ENCODE measurements around the gene INTS7. TPM values are rescaled to one million over a fixed set of nuclear protein-coding genes. Genes with fewer than 3 reads are reported as not detected.

INTS7 gene
- total and polyA plus RNA-seq, 2 donors from 2014 or later: 5.1 to 9.8 TPM

DNA sequence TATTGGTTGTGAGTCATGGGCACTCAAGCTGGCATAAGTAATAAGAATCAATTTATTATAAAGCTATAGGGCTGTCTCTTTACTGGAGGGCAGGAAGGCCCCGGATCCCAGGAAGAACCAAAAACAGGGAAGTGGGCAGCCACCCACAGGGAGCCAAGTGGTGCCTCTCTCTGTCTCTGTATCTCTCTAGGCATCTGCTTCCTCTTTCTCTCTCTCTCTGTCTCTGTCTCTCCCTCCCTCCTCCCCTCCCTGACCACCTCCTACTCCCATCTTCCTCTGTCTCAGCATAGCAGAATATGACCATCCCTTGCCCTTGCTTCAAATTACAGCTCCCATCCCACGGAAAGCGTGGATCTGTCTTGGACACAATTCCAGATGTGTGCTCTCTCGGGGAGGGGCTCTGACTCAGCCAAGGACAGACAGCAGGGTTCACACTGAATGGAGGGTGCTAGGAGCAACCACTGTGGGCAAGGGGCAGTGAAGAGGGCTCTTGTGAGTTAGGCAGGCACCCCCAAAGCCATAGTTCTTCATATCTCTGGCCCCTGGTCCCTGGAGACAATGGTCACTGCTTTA lies 124.4 kb downstream of the INTS7 start:
- TF ChIP-seq, protein P1, sequence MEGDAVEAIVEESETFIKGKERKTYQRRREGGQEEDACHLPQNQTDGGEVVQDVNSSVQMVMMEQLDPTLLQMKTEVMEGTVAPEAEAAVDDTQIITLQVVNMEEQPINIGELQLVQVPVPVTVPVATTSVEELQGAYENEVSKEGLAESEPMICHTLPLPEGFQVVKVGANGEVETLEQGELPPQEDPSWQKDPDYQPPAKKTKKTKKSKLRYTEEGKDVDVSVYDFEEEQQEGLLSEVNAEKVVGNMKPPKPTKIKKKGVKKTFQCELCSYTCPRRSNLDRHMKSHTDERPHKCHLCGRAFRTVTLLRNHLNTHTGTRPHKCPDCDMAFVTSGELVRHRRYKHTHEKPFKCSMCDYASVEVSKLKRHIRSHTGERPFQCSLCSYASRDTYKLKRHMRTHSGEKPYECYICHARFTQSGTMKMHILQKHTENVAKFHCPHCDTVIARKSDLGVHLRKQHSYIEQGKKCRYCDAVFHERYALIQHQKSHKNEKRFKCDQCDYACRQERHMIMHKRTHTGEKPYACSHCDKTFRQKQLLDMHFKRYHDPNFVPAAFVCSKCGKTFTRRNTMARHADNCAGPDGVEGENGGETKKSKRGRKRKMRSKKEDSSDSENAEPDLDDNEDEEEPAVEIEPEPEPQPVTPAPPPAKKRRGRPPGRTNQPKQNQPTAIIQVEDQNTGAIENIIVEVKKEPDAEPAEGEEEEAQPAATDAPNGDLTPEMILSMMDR (IDR thresholded peaks at IDR 0.05; ENCODE audit: borderline replicate concordance, extremely low read depth, insufficient read depth): no peak
- no peak overlapping the region for H3K4me3 ChIP-seq (ENCODE audit: low read length in 3 of 3)
- H3K4me1 ChIP-seq (ENCODE audit: control insufficient read depth in 2 of 3, insufficient read depth in 2 of 3, low read depth in 1 of 3, low read length in 3 of 3): peaks cover 0 to 4% (median 0%) of the 10 kb centered on the region in 3 donors
- H3K27me3 ChIP-seq (ENCODE audit: control insufficient read depth, insufficient read depth, low read length): no peaks in the 10 kb centered on the region
- H3K9ac ChIP-seq (ENCODE audit: low read length in 3 of 3): no peak overlapping the region
- intact Hi-C loops (cut with DNase I): no loop called here
- H3K36me3 ChIP-seq (ENCODE audit: control insufficient read depth in 2 of 3, insufficient read depth in 3 of 3, low read length in 3 of 3): no peaks in the 10 kb centered on the region
- H3K9me3 ChIP-seq (ENCODE audit: control insufficient read depth in 2 of 3, insufficient read depth in 1 of 3, low read length in 3 of 3): no peaks in the 10 kb centered on the region
- FAIRE-seq (no peak), DNase-seq (no peak)
- H3K27ac ChIP-seq (ENCODE audit: low read depth in 2 of 2, low read length in 2 of 2): no peak overlapping the region

DNA sequence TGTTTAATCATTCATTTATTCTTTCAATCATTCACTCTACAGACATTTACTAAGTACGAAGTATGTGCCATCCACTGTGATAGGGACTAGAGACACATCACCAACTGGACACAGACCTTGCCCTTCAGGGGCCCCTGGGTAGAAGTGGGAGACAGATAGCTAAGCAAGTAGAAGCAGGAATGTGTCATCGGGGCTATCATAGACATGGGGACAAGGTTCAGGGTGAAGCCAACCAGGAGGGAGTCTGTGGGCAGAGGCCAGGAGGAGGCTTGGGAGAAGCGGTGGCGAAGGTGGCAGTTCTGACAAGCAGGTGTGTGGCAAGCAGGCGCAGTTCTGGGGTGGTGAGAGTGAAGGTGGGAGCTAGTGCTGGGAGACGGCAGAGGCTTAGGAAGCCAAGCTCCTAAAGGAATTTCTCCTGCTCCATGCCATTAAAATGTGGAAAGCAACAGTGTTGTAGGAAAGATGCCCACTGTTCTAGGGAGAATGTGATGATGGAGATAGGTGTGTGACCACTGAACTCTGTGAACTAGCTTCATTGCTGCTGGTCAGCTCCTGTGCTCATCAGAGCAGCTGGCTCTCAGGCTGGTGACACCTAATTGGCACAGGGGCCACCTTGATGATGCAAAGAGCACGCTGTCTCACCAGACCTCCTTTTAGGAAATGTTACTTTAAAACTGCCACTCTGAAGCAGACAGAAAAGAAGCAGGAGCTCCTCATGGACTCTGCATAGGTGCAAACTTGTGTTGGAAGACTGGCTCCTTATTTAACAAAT lies 125.1 kb downstream of the INTS7 start:
- H3K27ac ChIP-seq (ENCODE audit: low read depth in 2 of 2, low read length in 2 of 2): no peak overlapping the region
- no peaks in the 10 kb centered on the region for H3K36me3 ChIP-seq (ENCODE audit: control insufficient read depth in 2 of 3, insufficient read depth in 3 of 3, low read length in 3 of 3)
- intact Hi-C loops (cut with DNase I): no loop called here
- H3K4me1 ChIP-seq (ENCODE audit: control insufficient read depth in 2 of 3, insufficient read depth in 2 of 3, low read depth in 1 of 3, low read length in 3 of 3): peaks cover 0 to 4% (median 0%) of the 10 kb centered on the region in 3 donors
- TF ChIP-seq, protein P1 (IDR thresholded peaks at IDR 0.05; ENCODE audit: borderline replicate concordance, extremely low read depth, insufficient read depth): no peak
- no peak overlapping the region for H3K9ac ChIP-seq (ENCODE audit: low read length in 3 of 3)
- H3K4me3 ChIP-seq (ENCODE audit: low read length in 3 of 3): no peak overlapping the region
- peak in 2 of 5 donors; percentile 27 to 45 for DNase-seq
- no peaks in the 10 kb centered on the region for H3K9me3 ChIP-seq (ENCODE audit: control insufficient read depth in 2 of 3, insufficient read depth in 1 of 3, low read length in 3 of 3)
- no peaks in the 10 kb centered on the region for H3K27me3 ChIP-seq (ENCODE audit: control insufficient read depth, insufficient read depth, low read length)
- FAIRE-seq: no peak

DNA sequence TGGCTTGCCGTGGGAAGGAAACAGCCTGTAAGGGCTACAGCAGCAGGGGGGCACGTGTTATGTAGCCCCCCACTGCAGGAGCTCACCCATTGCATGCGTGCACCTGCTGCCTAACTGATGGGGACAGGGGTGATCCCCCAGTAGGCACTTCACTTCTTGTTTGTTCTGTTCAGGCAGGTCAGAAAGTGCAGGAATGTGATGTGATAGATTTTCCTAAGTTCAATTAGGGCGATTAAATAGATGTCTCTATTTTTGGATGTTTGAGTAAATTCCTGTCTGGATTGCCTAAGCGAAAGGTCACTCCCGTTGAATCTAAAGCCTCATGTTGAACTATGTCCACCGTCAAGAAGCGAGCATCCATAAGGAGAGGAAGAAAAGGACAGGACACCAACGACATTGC lies 126.0 kb downstream of the INTS7 start:
- intact Hi-C loops (cut with DNase I): no loop called here
- H3K36me3 ChIP-seq (ENCODE audit: control insufficient read depth in 2 of 3, insufficient read depth in 3 of 3, low read length in 3 of 3): no peaks in the 10 kb centered on the region
- no peaks in the 10 kb centered on the region for H3K27me3 ChIP-seq (ENCODE audit: control insufficient read depth, insufficient read depth, low read length)
- TF ChIP-seq, protein P1 (IDR thresholded peaks at IDR 0.05; ENCODE audit: borderline replicate concordance, extremely low read depth, insufficient read depth): no peak
- no peak overlapping the region for H3K4me3 ChIP-seq (ENCODE audit: low read length in 3 of 3)
- no peak overlapping the region for H3K27ac ChIP-seq (ENCODE audit: low read depth in 2 of 2, low read length in 2 of 2)
- peaks cover 0 to 4% (median 0%) of the 10 kb centered on the region in 3 donors for H3K4me1 ChIP-seq (ENCODE audit: control insufficient read depth in 2 of 3, insufficient read depth in 2 of 3, low read depth in 1 of 3, low read length in 3 of 3)
- DNase-seq: no peak
- H3K9me3 ChIP-seq (ENCODE audit: control insufficient read depth in 2 of 3, insufficient read depth in 1 of 3, low read length in 3 of 3): no peaks in the 10 kb centered on the region
- FAIRE-seq: no peak
- no peak overlapping the region for H3K9ac ChIP-seq (ENCODE audit: low read length in 3 of 3)

Data from kidney (tissue), 14 donors.